ENCODE results near the gene EBPL.

DNA sequence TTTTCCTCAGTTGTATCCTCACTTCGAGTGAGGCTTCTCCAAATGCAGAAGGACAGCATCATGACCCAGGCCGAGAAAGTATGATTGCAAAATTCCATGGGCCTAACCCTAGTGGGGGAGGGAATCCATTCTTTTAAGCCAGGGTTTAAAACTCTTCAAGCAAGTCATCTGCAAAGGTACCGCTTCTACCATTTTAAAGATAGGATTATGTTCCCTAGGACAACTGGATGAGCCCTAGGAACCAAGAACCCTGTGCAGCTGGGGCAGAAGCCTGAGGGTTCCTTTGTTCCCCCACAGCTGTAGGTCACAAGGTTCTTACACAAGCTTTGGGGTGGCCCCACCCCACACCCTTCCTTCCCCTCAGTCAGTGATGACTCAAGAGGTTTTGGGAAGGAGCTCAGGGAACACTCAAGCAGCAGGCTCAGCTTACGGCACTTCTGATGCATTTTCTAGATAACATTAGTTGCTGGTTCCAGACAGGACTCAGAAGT is 49.4 kb downstream of the EBPL start:
- TF ChIP-seq GATA2 (IDR thresholded peaks at IDR 0.05; ENCODE audit: low read depth, low read length) (no peak), GATA3 (IDR thresholded peaks at IDR 0.05; ENCODE audit: low read depth, low read length) (no peak)

Measured in SH-SY5Y (cell line).